NCI-H2227 treated with DMSO at 0.1 percent for 48 hours (cell line): ENCODE measurements around the gene OXA1L.
"Not testable (repeated sequence)": the region's sequence is repeated elsewhere in the genome, so short reads cannot be mapped to it uniquely, and the experiment has no call there.

Experiments used
- DNase-seq: peaks from one replicate; lab custom pipeline; 2025; lab: John Stamatoyannopoulos, UW

OXA1L gene

DNA sequence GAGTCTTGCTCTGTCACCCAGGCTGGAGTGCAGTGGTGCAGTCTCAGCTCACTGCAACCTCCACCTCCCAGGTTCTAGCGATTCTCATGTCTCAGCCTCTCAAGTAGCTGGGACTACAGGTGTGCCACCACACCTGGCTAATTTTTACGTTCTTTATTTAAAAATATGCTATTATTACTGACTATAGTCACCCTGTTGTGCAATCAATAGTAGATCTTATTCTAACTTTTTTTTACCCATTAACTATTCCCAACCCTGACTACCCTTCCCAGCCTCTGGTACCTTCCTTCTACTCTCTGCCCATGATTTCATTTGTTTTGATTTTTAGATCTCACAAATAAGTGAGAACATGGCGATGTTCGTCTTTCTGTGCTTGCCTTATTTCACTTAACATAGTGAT is 2.5 kb downstream of the OXA1L start:
- DNase-seq, result no peak

- no peak for DNase-seq
These were observed 2.9 kb downstream of the OXA1L start for GRCh38 chr14:22769369-22769768.

GRCh38 chr14:22770481-22771187 is 4.1 kb downstream of the OXA1L start:
- DNase-seq, result no peak

DNA sequence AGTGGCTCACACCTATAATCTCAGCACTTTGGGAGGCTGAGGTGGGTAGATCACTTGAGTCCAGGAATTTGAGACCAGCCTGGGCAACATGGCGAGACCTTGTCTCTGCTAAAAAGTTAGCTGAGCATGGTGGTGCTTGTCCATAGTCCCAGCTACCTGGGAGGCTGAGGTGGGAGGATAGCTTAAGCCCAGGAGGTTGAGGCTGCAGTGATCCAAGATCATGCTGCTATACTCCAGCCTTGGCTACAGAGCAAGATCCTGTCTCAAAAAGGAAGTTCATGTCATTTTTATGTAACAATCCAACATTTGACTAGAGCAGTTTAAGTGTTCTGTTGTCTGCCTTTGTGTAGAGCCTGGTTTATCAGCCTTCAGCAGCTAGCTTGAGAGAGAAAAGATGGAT is 6.2 kb downstream of the OXA1L start:
- DNase-seq, result no peak

- no peak for DNase-seq
These were observed 6.9 kb downstream of the OXA1L start for GRCh38 chr14:22773162-22774010.

- DNase-seq, result no peak
These were observed 7.7 kb downstream of the OXA1L start for GRCh38 chr14:22774011-22774706.

GRCh38 chr14:22776215-22776614 is 9.7 kb downstream of the OXA1L start:
- DNase-seq, result no peak

GRCh38 chr14:22776849-22777248 is 10.4 kb downstream of the OXA1L start:
- not testable (repeated sequence) for DNase-seq

- DNase-seq, result no peak
These were observed 11.6 kb downstream of the OXA1L start for GRCh38 chr14:22778084-22778483.

- DNase-seq, result no peak
These were observed 13.7 kb downstream of the OXA1L start for GRCh38 chr14:22780105-22780679.

DNA sequence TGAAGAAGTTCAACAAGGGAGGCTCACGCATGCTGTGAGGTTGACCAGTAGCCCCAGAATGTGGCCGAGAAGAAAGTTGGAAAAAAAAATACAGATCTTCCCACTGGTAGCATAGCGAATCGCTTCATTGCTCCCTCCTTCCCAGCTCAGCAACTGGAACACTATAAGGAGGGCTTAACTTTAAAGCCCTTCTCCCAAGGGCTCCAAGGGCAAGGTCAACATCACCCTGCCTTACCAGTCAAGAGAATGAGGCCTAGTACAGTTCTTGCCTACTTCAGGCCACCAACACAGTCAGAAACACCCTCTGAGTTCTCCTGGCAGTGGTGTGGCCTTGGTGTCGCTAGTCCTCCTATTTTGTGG is 14.4 kb downstream of the OXA1L start:
- no peak for DNase-seq

DNA sequence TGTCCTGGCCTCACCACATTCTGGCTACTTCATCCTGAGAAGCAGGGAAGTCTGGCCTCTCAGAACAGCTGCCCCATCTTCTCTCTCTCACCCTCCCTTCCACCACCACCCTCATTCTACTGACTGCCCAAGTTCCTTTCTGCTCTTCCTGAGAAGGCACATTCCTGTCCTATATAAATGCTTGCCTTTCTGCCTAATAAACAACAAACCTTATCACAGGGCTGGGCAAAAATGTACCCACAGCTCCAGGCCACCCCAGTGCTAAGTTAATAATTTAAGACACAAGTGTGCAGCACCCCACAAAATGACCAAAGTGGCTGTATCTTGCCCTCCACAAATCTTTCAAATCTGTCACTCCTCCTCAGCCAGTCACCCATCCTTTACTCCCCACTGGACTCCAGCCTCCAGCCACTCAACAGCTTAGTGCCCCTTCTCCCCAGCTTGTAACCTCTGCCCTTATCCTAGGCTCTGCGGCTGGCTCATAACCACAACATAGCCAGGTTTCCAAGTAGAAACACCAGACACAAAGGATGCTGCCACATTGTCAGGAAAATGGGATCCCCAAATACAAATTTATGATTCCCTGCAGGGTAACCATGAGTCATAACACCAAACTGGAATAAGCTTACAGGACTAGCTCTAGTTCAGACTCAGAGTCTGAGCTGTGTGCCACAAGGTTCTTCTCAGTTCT is 15.0 kb downstream of the OXA1L start:
- no peak for DNase-seq

GRCh38 chr14:22786685-22787084 is 20.2 kb downstream of the OXA1L start:
- DNase-seq, result no peak

DNA sequence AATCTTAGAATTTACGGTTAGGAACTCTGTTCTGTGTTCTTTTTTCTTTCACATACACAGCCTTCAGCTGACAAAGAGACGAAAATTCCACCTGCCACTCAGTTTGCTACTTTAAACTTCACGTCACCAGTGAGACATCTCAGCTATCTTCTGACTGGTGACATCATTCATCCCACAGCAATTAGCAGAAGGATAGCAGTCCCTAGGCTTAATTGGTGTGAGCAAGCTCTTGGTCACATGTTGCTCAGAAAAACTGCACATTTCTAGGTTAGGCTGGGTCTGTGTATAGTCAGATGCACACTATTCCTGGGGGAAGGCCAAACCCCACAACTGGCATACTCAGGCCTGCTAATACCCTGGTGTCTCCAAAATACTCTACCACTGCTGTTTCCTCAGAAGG is 24.8 kb downstream of the OXA1L start:
- no peak for DNase-seq

GRCh38 chr14:22792158-22792557 is 25.7 kb downstream of the OXA1L start:
- DNase-seq, result no peak

DNA sequence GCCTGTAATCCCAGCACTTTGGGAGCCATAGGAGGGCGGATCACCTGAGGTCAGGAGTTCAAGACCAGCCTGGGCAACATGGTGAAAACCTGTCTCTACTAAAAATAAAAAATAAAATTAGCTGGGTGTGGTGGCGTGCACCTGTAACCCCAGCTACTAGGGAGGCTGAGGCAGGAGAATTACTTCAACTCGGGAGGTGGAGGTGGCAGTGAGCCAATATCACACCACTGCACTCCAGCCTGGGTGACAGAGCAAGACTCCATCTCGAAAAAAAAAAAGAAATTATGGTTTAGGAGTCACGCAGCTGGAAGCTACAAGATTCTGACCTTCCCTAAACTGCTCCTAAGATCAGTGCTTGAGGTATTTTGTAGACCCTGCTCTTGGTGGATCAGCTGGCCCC is 27.1 kb downstream of the OXA1L start:
- DNase-seq, result not testable (repeated sequence)

- no peak for DNase-seq
These were observed 27.5 kb downstream of the OXA1L start for GRCh38 chr14:22793976-22794375.

GRCh38 chr14:22794551-22794951 is 28.1 kb downstream of the OXA1L start:
- no peak for DNase-seq

DNA sequence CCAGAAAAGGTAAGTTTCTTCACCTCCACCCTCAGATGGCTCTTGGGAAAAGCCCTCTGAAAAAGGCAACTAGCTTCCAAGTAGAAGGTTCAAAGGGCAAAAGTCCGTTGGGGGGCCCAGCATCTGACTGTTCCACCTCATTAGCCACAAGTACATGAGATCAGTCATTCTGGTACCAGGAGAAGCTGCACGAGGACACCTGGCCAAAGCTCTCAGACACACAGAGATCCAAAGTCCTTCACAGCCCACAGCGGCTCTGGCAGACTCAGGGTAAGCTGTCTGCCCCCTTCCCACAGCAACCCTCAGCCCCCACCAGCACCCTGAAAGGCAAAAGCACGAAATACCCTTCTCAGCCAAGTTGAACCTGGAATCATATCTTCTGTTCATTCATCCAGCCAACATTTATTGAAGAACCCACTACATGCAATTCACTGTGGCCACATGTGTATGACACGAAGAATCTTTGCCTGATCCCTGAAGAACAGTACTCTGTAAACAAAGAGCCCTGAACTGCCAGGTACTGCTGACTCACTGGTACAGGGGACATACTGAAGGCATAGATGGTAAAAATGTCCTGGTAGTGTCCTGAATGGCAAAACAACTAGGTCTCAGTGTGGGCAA is 29.7 kb downstream of the OXA1L start:
- DNase-seq, result no peak

GRCh38 chr14:22797017-22797917 is 30.8 kb downstream of the OXA1L start:
- DNase-seq, result no peak
